Activated naive CD4-positive, alpha-beta T cell treated with anti-CD3 and anti-CD28 coated beads, Interleukin-2, amount 50 U/mL, for 24 hours (primary cell): ENCODE data around the gene GOSR1.
"Not testable (repeated sequence)": the region's sequence is repeated elsewhere in the genome, so short reads cannot be mapped to it uniquely, and the experiment has no call there.

Source experiments
- H3K27ac Mint-ChIP-seq: one replicate; pipeline ENCODE4 v1.8.0; 2021; ENCODE audit warnings: mild to moderate bottlenecking, mixed read lengths
- H3K27me3 Mint-ChIP-seq: one replicate; pipeline ENCODE4 v1.8.0; 2021; ENCODE audit warnings: mixed read lengths
- H3K36me3 Mint-ChIP-seq: one replicate; pipeline ENCODE4 v1.8.0; 2021; ENCODE audit warnings: mixed read lengths
- H3K4me1 Mint-ChIP-seq: one replicate; pipeline ENCODE4 v1.8.0; 2021; ENCODE audit warnings: mixed read lengths
- H3K4me3 Mint-ChIP-seq: one replicate; pipeline ENCODE4 v1.8.0; 2021; ENCODE audit warnings: mild to moderate bottlenecking, mixed read lengths
- H3K9me3 Mint-ChIP-seq: one replicate; pipeline ENCODE4 v1.8.0; 2021; ENCODE audit warnings: mixed read lengths

The GOSR1 gene

DNA sequence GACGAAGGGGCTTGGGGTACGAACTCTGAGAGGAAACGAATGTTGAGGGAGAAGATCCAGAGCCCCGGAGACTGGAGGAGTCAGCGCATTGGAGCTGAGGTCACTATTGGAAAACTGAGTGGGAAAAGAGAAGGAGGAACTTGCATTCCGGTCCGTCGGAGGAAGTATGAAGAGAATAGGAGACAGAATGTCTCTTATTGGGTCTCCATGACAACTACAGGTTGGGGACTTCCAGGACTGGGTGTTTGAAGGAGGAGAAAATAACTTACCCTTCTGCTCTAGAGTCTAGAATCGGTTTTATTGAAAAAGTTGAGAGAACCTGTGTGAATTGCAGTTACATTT, 537 bp downstream of the GOSR1 start:
- H3K27ac Mint-ChIP-seq, result peak overlapping the region; percentile 95
- H3K36me3 Mint-ChIP-seq, result peaks cover 8% of the 10 kb centered on the region
- no peaks in the 10 kb centered on the region for H3K27me3 Mint-ChIP-seq
- H3K4me1 Mint-ChIP-seq, result peaks cover 46% of the 10 kb centered on the region
- H3K4me3 Mint-ChIP-seq, result peak overlapping the region; percentile 93
- no peaks in the 10 kb centered on the region for H3K9me3 Mint-ChIP-seq

DNA sequence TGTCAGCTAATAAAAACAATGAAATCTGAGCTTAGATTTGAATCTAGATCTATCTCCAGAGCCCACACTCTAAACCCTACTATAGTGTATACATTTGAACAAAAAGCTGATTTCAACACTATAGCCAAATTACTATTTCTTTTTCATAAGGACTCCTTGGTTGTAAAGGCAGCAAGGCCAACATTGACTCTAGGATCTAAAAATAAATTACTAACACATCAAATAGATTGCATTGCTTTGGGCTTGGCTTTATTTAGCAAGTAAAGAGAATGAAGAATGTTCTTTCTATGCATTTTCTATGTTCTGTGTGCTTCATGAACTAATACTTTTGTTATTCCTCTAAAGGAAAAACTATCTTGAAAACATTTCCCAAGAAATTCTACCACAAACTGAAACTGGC, 5.3 kb downstream of the GOSR1 start:
- no peak overlapping the region for H3K4me3 Mint-ChIP-seq
- peaks cover 23% of the 10 kb centered on the region for H3K36me3 Mint-ChIP-seq
- H3K27me3 Mint-ChIP-seq, result no peaks in the 10 kb centered on the region
- no peak overlapping the region for H3K27ac Mint-ChIP-seq
- H3K4me1 Mint-ChIP-seq, result peaks cover 38% of the 10 kb centered on the region
- no peaks in the 10 kb centered on the region for H3K9me3 Mint-ChIP-seq

GRCh38 chr17:30483159-30483558, 6.0 kb downstream of the GOSR1 start:
- peaks cover 20% of the 10 kb centered on the region for H3K36me3 Mint-ChIP-seq
- H3K4me3 Mint-ChIP-seq, result no peak overlapping the region
- H3K27me3 Mint-ChIP-seq, result no peaks in the 10 kb centered on the region
- H3K4me1 Mint-ChIP-seq, result peaks cover 32% of the 10 kb centered on the region
- no peak overlapping the region for H3K27ac Mint-ChIP-seq
- H3K9me3 Mint-ChIP-seq, result no peaks in the 10 kb centered on the region

DNA sequence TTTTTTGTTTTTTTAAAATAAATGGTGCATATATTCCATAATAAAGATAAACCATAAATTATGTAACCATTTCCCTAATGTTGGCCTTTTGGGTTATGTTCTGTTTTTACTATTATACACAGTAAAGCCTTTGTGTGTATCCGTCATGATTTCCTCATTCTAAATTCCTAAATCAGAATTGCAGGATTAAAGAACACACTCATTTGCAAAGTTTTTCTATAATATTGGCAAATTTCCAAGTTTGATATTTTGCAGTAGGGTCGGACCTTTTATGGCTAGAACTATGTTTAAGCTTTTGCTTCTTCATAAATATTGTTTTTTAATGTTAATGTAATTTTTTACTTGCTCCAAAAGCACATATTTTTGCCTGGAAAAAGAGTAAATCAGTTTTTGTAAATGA, 16.6 kb downstream of the GOSR1 start:
- H3K27ac Mint-ChIP-seq, result no peak overlapping the region
- H3K9me3 Mint-ChIP-seq, result no peaks in the 10 kb centered on the region
- peaks cover 28% of the 10 kb centered on the region for H3K36me3 Mint-ChIP-seq
- H3K27me3 Mint-ChIP-seq, result no peaks in the 10 kb centered on the region
- no peak overlapping the region for H3K4me3 Mint-ChIP-seq
- H3K4me1 Mint-ChIP-seq, result peaks cover 25% of the 10 kb centered on the region

- peaks cover 30% of the 10 kb centered on the region for H3K4me1 Mint-ChIP-seq
- no peak overlapping the region for H3K27ac Mint-ChIP-seq
- no peaks in the 10 kb centered on the region for H3K27me3 Mint-ChIP-seq
- no peak overlapping the region for H3K4me3 Mint-ChIP-seq
- no peaks in the 10 kb centered on the region for H3K9me3 Mint-ChIP-seq
- H3K36me3 Mint-ChIP-seq, result peaks cover 31% of the 10 kb centered on the region
Measured at GRCh38 chr17:30495586-30495985, 18.4 kb downstream of the GOSR1 start.

DNA sequence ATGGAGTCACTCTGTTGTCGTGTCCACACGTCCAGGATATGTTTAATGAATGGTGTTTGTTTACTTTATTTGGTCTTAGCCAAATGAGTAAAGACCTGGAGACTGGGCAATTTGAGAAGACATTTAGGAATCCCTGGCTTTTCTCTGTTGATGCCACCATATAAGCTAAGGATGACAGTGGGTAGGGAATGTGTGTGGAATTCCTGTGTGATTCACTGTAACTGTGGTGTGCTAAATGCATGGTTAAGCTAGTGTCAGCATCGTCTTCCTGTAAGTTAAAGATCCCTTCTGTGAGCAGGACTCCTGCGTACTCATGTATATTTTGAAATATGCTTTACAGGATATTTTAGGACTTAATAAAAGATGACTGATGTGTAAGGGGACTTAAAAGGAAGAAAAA, 26.4 kb downstream of the GOSR1 start:
- H3K27me3 Mint-ChIP-seq, result no peaks in the 10 kb centered on the region
- H3K4me1 Mint-ChIP-seq, result peaks cover 39% of the 10 kb centered on the region
- no peaks in the 10 kb centered on the region for H3K9me3 Mint-ChIP-seq
- no peak overlapping the region for H3K4me3 Mint-ChIP-seq
- H3K27ac Mint-ChIP-seq, result no peak overlapping the region
- peaks cover 20% of the 10 kb centered on the region for H3K36me3 Mint-ChIP-seq

DNA sequence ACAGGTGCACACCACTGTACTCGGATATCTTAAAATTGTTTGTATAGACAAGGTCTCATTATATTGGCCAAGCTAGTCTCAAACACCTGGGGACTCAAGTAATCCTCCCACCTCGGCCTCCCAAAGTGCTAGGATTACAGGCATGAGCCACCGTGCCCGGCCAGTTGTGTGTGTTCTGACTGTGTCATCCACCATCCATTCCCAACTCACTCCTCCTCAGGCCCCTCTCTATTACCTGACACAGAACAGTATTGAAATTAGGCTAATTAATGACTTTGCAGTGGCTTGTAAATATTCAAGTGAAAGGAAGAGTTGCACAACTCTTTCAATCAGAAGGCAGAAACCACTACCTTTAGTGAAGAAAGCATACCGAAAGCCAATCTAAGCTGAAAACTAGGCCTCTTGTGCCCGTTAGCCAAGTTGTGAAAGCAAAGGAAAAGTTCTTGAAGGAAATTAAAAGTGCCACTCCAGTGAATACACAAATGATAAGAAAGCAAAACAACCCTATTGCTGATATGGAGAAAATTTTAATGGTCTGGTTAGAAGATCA, 28.7 kb downstream of the GOSR1 start:
- no peak overlapping the region for H3K4me3 Mint-ChIP-seq
- peaks cover 13% of the 10 kb centered on the region for H3K36me3 Mint-ChIP-seq
- H3K27ac Mint-ChIP-seq, result peak overlapping the region; percentile 46
- H3K4me1 Mint-ChIP-seq, result peaks cover 26% of the 10 kb centered on the region
- H3K27me3 Mint-ChIP-seq, result no peaks in the 10 kb centered on the region
- no peaks in the 10 kb centered on the region for H3K9me3 Mint-ChIP-seq

DNA sequence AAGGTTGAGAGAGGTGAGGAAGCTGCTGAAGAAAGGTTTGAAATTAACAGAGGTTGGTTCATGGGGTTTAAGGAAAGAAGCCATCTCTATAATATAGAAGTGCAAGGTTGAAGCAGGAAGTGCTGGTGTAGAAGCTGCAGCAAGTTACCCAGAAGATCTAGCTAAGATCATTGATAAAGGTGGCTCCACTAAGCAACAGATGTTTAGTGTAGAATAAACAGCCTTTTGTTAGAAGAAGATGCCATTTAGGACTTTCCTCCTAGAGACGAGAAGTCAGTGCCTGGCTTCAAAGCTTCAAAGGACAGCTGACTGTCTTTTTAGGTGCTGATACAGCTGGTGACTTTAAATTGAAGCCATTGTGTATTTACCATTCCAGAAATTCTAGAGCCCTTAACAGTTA, 29.3 kb downstream of the GOSR1 start:
- no peaks in the 10 kb centered on the region for H3K27me3 Mint-ChIP-seq
- peaks cover 26% of the 10 kb centered on the region for H3K4me1 Mint-ChIP-seq
- no peak overlapping the region for H3K27ac Mint-ChIP-seq
- no peak overlapping the region for H3K4me3 Mint-ChIP-seq
- peaks cover 10% of the 10 kb centered on the region for H3K36me3 Mint-ChIP-seq
- H3K9me3 Mint-ChIP-seq, result no peaks in the 10 kb centered on the region

DNA sequence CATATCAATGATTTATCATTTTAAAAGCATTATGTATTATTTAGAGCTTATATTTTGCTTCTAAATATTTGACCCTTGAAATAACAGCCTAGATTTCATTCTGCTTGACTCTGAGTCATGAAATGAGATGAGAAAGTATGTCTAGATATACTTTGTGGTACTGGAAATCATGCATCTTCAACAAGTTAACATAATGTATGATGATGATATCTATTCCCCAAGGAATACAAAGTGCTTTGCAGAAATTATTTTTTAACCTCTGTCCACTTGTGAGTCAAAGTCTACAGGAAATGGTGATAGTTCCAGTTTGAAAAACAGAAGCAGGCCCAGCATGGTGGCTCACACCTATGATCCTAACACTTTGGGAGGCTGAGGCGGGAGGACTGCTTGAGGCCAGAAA, 36.1 kb downstream of the GOSR1 start:
- Mint-ChIP-seq H3K4me1 (peaks cover 19% of the 10 kb centered on the region), H3K36me3 (peaks cover 9% of the 10 kb centered on the region), H3K9me3 (no peaks in the 10 kb centered on the region), H3K27me3 (no peaks in the 10 kb centered on the region), H3K27ac (peak overlapping the region; percentile 23), H3K4me3 (no peak overlapping the region)

GRCh38 chr17:30514895-30515596, 37.8 kb downstream of the GOSR1 start:
- H3K4me3 Mint-ChIP-seq, result no peak overlapping the region
- no peaks in the 10 kb centered on the region for H3K9me3 Mint-ChIP-seq
- H3K4me1 Mint-ChIP-seq, result peaks cover 25% of the 10 kb centered on the region
- H3K27me3 Mint-ChIP-seq, result no peaks in the 10 kb centered on the region
- peaks cover 15% of the 10 kb centered on the region for H3K36me3 Mint-ChIP-seq
- H3K27ac Mint-ChIP-seq, result peak overlapping the region; percentile 19

DNA sequence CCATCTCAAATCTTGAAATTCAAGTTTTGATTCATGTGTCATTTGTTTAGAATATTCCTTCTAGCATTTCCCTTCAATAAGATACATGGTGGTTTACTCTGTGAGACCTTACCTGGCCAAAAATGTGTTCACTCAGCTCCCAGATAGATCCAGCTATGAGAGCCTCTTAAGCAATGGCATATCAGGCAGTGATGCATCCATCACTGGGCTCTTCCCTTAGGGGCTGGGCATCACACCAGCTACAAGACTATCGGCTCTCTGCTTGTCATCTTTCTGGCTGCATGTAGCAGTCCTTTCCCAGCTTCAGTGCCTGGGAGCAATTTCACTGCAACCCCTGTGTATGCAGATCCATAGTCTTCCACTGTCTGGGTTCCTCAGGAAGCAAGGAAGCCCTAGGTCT, 40.6 kb downstream of the GOSR1 start:
- Mint-ChIP-seq H3K4me3 (no peak overlapping the region), H3K36me3 (peaks cover 23% of the 10 kb centered on the region), H3K27me3 (no peaks in the 10 kb centered on the region), H3K27ac (no peak overlapping the region), H3K4me1 (peaks cover 23% of the 10 kb centered on the region), H3K9me3 (no peaks in the 10 kb centered on the region)

GRCh38 chr17:30519166-30519565, 42.0 kb downstream of the GOSR1 start:
- Mint-ChIP-seq H3K27me3 (no peaks in the 10 kb centered on the region), H3K9me3 (no peaks in the 10 kb centered on the region), H3K4me1 (peaks cover 21% of the 10 kb centered on the region), H3K27ac (peak overlapping the region; percentile 70), H3K4me3 (no peak overlapping the region), H3K36me3 (peaks cover 22% of the 10 kb centered on the region)

DNA sequence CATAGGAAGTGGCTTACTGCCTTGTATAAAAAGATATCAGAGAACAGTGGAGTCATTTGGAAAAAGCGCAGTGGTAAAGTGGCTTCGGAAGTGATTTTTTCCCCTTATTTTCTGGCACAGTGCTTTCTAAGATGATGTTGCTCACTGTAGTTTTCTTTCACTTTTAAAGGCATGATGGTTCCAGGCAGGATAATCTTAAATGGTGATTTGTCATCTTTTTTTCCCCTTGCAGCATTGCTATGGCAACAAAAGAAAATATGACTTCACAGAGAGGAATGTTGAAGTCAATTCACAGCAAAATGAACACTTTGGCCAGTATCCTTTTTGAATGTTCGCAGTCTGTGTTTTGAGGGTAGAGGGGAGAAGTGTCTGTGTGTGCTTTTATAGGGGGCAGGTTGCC, 42.5 kb downstream of the GOSR1 start:
- H3K9me3 Mint-ChIP-seq, result no peaks in the 10 kb centered on the region
- H3K36me3 Mint-ChIP-seq, result peaks cover 22% of the 10 kb centered on the region
- no peaks in the 10 kb centered on the region for H3K27me3 Mint-ChIP-seq
- H3K4me1 Mint-ChIP-seq, result peaks cover 20% of the 10 kb centered on the region
- H3K4me3 Mint-ChIP-seq, result no peak overlapping the region
- peak overlapping the region; percentile 41 for H3K27ac Mint-ChIP-seq

DNA sequence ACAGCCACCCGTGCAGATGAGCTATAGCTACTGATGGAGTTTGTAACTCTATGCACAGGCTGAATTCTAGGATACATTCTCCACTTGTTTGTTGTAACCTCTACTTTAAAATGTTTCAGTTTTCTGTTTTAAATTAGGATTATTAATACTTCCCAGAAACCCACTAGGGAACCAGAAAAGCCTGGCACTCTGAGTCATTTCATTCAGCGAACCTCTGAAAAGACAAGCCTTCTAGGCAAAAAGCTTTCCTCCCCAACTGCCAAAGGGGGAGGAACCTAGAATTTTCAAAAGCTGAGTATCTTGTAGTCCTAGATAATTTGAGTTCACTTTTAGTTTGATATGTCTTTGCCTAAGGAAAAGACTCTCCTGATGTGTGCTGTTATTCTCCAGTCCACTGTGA, 43.2 kb downstream of the GOSR1 start:
- no peak overlapping the region for H3K4me3 Mint-ChIP-seq
- H3K36me3 Mint-ChIP-seq, result peaks cover 22% of the 10 kb centered on the region
- H3K27me3 Mint-ChIP-seq, result no peaks in the 10 kb centered on the region
- H3K4me1 Mint-ChIP-seq, result peaks cover 16% of the 10 kb centered on the region
- no peak overlapping the region for H3K27ac Mint-ChIP-seq
- H3K9me3 Mint-ChIP-seq, result no peaks in the 10 kb centered on the region

- no peak overlapping the region for H3K27ac Mint-ChIP-seq
- H3K9me3 Mint-ChIP-seq, result no peaks in the 10 kb centered on the region
- H3K4me3 Mint-ChIP-seq, result no peak overlapping the region
- H3K27me3 Mint-ChIP-seq, result no peaks in the 10 kb centered on the region
- H3K4me1 Mint-ChIP-seq, result peaks cover 16% of the 10 kb centered on the region
- H3K36me3 Mint-ChIP-seq, result peaks cover 22% of the 10 kb centered on the region
Measured at GRCh38 chr17:30520882-30521281, 43.7 kb downstream of the GOSR1 start.

DNA sequence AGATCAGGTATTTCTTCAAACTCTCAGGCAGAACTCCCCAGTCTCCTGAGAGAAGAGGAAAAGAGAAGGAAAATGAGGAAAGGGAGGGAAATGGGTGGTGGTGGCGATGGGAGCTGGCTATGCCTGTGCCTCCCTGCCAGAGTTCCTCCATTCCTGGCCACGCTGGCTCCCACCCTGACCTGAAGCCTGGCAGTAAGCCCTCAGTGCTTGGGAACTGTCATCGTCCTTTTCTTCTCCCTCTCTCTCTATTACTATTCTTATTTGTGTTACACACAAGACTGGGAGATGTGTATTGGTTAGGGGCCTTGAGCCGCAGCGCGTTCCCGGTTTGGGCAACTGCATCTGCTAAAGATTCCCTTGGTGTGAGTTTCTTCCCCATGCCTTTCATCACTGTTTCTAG, 44.6 kb downstream of the GOSR1 start:
- peaks cover 16% of the 10 kb centered on the region for H3K4me1 Mint-ChIP-seq
- H3K27ac Mint-ChIP-seq, result no peak overlapping the region
- no peaks in the 10 kb centered on the region for H3K9me3 Mint-ChIP-seq
- H3K4me3 Mint-ChIP-seq, result no peak overlapping the region
- no peaks in the 10 kb centered on the region for H3K27me3 Mint-ChIP-seq
- peaks cover 22% of the 10 kb centered on the region for H3K36me3 Mint-ChIP-seq

DNA sequence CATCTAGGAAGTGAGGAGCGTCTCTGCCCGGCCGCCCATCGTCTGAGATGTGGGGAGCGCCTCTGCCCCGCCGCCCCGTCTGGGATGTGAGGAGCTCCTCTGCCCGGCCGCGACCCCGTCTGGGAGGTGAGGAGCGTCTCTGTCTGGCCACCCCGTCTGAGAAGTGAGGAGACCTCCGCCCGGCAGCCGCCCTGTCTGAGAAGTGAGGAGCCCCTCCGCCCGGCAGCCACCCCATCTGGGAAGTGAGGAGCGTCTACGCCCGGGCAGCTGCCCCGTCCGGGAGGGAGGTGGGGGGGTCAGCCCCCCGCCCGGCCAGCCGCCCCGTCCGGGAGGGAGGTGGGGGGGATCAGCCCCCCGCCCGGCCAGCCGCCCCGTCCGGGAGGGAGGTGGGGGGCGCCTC, 46.0 kb downstream of the GOSR1 start:
- Mint-ChIP-seq H3K36me3 (peaks cover 21% of the 10 kb centered on the region), H3K4me1 (peaks cover 16% of the 10 kb centered on the region)
- not testable (repeated sequence) for H3K27ac Mint-ChIP-seq, H3K4me3 Mint-ChIP-seq, H3K27me3 Mint-ChIP-seq, H3K9me3 Mint-ChIP-seq
